ENCODE measurements around the gene MED9.
"Not testable (repeated sequence)": the region's sequence is repeated elsewhere in the genome, so short reads cannot be mapped to it uniquely, and the experiment has no call there.

Gene MED9

DNA sequence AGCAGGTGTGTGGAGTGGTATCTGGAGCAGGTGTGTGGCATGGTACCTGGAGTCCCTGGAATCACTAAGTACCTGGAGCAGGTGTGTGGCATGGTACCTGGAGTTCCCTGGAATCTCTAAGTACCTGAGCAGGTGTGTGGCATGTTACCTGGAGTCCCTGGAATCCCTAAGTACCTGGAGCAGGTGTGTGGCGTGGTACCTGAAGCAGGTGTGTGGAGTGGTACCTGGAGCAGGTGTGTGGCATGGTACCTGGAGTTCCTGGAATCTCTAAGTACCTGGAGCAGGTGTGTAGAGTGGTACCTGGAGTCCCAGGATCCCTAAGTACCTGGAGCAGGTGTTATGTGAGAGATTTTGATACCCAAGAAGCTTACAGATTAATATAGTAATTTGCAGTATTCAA lies 22.1 kb upstream of the MED9 start:
- FAIRE-seq; DNase-seq (ENCODE audit: insufficient read length, low spot score): not testable (repeated sequence)

DNA sequence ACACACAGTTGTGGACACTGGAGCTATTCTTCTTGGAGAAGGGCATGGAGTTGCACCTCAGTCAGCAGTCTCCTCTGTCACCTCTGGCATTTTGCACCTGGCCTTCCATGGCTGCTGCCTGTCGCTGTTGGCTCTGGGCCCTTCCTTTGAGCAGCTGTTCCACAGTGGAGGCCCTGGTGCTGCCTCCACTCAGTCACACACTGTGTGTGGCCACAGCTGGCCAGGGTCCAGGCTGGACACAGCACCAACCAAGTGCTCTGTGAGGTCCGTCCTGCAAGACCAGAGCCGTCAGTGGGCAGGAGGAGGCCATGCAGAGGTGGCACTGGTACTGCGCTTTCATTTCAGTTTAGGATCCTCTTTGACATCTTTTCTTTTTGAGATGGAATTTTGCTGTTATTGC lies 21.6 kb upstream of the MED9 start:
- DNase-seq (ENCODE audit: insufficient read length, low spot score) (no peak), FAIRE-seq (no peak)

DNA sequence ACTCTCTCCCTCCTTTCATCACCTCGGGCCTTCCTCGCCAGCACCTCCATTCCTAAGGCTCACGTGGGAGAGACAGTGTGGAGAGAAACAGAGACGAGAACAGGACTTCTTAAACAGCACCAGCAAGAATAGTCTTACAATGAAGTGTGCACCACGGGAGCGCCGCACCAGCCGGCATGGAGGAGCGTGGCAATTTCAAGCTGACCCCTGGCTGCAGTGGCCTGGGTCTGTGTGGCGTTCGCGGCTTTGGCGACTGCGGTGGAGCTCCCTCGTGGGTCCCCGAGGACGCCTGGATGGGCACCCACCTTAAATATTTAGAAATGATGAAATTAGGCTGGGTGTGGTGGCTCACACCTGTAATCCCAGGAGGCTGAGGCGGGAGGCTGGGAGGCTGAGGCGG lies 20.5 kb upstream of the MED9 start:
- FAIRE-seq (no peak), DNase-seq (ENCODE audit: insufficient read length, low spot score) (no peak)

DNA sequence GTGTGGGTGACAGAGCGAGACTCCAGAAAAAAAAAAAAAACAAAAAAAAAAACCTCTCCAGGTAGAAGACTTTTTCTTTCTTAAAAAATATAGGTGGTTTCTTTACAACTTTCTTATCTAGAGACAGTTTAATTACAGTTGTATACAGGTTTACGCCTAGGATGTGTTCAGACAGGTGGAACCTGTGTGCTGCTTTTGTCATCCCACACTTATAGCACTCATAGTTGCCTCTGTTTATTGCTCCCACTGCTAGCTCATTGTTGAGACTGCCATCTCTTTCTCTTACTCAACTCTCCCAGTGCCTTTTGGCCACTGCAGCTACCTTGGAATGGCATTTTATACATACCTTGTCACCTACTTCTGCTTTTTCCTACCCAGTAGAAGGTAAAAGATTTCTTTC lies 19.1 kb upstream of the MED9 start:
- FAIRE-seq (no peak), DNase-seq (ENCODE audit: insufficient read length, low spot score) (no peak)

DNA sequence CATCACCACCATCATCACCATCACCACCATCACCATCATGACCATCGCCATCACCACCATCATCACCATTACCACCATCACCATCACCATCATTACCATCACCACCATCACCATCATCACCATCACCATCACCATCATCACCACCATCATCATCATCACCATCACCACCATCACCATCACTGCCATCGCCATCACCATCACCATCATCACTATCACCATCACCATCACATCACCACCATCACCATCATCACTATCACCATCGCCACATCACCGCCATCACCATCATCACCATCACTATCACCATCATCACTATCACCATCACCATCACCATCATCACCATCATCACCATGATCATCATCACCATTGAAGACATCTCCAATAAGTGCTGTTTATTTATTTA lies 16.8 kb upstream of the MED9 start:
- DNase-seq (ENCODE audit: insufficient read length, low spot score) (no peak), FAIRE-seq (no peak)

DNA sequence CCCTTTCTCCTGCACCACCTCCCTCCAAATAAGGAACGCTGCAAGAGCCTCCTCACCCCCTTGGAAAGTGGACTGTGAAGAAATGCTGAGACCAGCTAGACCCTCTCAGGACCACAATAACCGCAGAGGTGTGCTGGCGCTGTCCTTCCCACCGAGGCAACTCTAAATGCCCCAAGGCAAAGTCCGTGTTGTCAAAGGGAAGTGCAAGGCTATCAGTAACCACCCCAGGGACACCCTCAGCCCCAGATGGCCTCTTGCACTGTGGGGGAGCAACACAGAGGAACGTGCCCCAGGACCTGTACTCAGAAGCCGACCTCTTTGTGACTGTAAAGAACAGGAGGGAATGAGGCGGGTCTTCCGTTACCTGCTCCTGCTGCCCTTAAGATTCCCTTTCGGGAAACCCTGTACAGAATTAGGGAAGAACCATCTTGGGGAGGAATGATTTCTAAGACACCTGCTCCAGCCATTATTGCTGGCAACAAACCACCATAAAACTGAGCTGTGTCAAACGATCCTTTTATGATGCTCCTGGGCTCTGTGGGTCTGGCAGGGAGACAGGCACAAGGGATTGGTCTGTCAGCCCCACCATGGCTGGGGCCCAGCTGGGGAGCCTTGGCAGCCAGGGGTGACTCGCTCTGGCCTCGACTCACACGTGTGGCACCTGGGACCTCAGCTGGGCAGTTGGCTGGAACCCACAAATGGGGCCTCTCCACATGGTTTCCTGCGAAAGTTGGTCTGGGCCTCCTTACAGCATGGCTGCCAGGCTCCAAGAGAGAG lies 14.6 kb upstream of the MED9 start:
- no peak for DNase-seq (ENCODE audit: insufficient read length, low spot score)
- no peak for FAIRE-seq

DNA sequence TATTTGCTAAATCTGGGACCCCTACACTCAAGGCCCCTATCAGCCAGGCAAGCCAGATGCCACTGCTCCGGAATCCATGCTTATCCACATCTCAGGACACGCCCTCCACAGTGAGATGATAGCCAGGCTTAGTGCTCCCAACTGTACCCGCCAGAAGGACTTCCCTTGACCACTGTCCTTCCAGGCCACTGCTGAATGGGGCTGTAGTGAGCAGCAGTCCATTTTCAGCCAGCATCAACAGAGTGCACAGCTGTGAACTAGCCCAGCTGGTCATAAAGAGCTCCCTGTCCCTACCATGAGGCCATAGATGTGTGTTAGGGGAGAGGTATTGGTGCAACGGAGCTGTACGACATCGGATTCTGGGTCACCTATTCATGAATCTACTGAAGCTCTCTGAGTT lies 13.0 kb upstream of the MED9 start:
- FAIRE-seq (no peak), DNase-seq (ENCODE audit: insufficient read length, low spot score) (no peak)

DNA sequence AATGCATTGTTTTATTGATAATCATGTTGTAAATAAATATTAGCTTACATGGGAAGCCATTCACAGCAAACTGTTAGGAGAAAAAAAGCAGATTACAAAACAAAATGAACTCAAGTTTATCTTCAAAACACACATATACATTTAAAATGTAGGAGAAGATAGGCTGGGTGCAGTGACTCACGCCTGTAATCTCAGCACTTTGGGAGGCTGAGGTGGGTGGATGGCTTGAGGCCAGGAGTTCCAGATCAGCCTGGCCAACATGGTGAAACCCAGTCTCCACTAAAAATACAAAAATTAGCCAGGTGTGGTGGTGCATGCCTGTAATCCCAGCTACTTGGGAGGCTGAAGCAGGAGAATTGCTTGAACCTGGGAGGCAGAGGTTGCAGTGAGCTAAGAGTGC lies 10.9 kb upstream of the MED9 start:
- DNase-seq (ENCODE audit: insufficient read length, low spot score); FAIRE-seq: not testable (repeated sequence)

DNA sequence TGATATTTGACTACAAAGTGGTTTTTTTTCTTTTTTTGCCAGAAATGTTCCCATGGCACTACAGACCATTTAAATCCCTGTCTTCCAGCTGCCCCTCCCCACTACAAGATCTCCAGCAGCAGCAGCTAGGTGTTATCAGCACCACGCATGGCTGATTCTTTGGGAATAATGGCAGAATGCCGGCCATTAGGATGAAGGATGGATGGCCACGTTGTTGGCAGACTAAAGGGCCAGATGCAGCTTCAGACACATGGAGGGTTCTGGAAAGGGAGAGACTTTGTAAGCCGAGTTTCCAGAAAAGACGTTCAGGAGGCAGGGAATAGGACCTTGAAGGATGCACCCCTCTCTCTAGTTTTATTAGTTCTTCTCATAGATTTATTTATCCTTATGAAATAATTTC lies 10.3 kb upstream of the MED9 start:
- FAIRE-seq (no peak), DNase-seq (ENCODE audit: insufficient read length, low spot score) (no peak)

DNA sequence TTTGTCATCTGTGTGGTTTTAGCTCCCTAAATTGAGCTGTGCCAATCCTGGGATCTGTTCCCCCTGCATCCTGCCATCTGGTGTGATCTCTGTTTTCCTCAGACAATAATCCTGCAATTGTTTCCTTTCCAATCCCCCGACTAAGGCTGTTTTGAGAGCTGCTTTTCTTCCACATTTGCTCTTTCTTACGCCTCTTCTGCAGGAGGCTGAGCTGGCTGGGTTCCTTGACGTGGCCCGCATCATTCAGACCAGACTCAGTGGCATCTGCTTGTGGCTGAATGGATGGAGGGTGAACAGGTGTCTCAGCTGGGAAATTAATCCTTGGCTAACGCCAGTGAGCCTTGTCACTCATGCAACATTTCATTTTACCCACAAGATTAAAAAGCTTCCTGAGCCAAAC lies 9.8 kb upstream of the MED9 start:
- FAIRE-seq: no peak

DNA sequence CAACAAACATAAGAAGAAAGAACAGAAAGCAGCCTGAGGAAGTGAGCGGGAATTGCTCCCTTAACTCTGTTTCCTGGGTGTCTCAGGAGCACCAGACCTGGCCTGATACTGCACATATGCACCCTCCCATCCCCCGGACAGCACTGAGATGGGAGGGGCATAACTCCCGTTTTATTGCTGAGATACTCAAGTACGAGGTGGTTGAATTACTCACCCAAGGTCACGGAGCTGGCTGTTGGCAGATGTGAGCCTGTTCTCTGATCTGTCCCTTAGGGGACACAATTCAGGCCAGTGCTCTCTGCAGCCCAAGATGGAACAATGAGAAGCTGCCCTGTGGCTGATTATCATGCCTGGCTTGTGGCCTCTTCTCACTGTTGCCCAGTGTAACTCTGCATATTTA lies 9.1 kb upstream of the MED9 start:
- FAIRE-seq: no peak
- DNase-seq (ENCODE audit: insufficient read length, low spot score): no peak

More for the DNA sequence above, 9.8 kb upstream of the MED9 start:
- no peak for DNase-seq (ENCODE audit: insufficient read length, low spot score)

DNA sequence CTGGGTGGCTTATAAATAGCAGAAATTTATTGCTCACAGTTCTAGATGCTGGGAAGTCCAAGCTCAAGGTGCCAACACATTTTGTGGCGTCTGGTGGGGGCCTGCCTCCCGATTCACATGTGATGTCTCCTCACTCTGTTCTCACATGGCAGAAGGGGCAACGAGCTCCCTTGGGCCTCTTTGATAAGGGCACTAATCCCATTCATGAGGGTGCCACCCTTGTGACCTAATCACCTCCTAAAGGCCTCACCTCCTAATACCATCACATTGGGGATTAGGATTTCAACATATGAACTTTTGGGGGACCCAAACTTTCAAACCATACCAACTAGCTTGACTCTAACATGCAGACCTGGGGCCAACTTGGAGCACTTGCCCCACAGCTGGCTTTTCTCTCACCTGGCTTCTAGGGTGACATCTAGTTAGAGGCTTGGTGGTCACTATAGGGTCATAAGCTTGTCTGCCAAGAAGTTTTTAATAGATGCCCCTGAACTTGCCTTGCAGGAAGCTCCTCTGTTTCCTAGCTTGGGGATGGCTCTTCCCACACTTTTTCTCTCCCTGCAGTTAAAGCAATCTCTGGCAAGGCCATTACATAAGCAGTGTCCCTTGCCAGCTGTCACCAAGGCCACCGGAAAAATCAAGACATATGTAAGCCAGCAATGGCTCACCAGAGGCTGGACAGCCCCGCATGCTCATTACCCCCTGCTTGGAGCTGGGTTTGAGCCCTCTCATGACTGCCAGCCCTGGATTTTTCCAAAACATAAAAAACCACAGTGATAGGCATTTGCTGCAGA lies 8.4 kb upstream of the MED9 start:
- DNase-seq (ENCODE audit: insufficient read length, low spot score): no peak
- FAIRE-seq: no peak

DNA sequence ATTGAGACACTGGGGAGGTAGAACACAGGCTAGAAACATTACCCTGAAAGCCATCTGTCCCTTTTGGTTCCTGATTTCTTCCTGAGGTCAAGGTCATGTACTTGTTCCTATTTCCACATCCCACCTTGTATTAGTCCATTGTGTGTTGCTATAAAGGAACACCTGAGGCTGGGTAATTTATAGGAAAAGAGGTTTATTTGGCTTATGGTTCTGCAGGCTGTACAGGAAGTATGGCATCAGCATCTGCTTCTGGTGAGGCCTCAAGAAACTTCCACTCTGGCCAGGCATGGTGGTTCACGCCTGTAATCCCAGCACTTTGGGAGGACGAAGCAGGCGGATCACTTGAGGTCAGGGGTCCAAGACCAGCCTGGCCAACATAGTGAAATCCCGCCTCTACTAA lies 7.4 kb upstream of the MED9 start:
- DNase-seq (ENCODE audit: insufficient read length, low spot score) (no peak), FAIRE-seq (no peak)

DNA sequence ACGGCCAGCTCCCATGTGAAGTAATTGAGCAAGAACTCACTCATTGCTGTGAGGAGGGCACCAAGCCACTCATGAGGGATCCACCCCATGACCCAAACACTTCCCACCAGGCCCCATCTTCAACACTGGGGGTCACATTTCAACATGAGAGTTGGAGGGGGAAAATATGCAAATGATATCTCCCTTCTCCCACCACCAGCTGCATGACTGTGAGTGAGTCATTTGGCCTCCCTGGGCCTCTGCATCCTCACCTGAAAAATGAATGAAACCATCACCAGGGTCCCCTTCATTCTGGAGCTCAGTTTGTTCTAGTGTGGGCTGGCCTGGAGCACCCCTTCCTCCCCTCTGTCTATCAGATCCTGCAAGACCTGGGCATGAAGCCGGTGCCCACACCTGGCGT lies 6.8 kb upstream of the MED9 start:
- no peak for FAIRE-seq
- DNase-seq (ENCODE audit: insufficient read length, low spot score): no peak

DNA sequence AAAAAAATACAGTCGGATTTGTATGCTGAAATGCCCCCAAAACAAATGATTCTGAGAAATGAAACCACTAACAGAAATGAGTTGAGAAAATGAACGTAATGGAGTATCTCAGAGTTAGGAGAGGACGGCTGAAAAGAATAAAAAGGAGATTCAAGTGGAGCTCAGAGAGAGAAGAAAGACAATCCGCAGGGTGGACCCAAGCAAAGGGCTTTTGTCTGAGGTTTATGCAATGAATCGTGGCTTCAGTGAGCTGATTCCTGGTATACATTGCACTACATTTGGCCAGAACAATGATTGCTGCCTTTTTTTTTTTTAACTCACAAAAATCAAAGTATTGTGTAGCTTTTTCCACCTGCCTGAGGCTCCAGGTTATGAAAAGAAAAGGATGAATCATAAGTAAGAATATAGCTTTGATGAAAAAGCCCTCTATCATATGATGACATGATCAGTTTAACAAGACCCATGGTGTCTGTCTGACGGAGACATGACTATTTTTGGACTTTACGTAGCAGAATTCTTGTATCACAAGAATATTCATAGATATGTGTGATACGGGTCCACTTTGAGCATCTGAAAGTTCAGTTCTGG lies 4.4 kb upstream of the MED9 start:
- no peak for FAIRE-seq
- DNase-seq (ENCODE audit: insufficient read length, low spot score): no peak

DNA sequence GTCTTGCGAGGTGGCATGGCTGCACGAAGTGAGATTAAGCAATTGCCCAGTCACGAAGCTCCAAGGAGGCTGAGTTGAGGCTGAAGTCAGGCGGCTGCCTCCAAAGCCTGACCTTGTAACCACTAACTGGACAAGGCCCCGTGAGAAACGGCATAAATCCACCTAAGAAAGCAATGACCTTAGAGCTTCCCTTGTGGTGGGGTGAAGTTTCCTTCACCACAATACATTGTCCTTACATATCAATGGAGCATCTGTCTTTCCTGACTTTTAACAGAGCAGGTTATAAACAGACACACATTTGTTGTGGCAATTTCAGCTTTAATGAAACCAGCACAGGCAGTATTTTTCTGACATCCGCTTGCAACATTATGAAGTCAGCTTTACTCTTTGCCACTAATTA lies 2.5 kb upstream of the MED9 start:
- FAIRE-seq: no peak
- DNase-seq (ENCODE audit: insufficient read length, low spot score): no peak

DNA sequence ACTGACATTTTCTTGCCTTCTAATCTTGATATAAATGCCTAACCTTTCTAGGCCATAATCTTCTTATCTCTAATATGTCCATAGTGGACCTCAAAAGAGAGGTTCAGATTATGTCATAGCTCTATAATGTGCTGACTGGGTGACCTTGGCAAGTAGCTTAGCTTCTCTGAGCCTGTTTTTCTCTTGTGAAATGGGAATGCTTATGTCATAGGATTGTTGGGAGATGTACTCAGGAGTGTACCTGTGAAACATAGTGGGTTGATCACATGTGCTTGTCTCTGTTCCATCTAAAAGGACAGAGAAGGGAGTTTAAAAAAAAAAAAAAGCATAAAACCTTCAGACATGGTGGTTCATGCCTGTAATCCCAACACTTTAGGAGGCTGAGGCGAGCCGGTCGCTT lies 2.4 kb downstream of the MED9 start:
- no peak for FAIRE-seq
- no peak for DNase-seq (ENCODE audit: insufficient read length, low spot score)

DNA sequence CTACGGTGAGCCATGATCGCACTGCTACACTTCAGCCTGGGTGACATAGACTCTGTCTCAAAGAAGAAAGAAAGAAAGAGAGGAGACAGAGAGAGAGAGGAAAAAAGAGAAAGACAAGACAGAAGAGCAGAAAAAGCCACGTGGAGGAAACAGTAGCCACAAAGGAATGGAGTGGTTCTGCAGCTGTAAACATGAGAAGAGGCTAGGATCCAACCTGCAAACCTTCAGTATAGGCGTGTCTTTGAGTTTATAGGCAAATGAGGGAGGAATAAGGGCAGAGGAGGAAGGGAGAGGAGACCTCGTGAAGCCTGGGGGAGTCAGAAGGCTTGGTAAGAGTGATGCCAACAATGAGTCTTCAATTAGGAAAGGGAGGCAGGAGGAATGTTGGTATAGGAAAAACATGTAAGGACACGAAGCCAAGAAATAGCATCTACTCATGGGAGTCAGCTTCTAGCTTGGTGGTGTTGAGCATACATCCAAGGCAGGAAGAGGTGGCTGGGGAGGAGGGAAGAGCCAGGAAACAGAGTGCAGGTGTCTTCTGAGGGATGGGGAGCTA lies 3.9 kb downstream of the MED9 start:
- DNase-seq (ENCODE audit: insufficient read length, low spot score): no peak
- no peak for FAIRE-seq

DNA sequence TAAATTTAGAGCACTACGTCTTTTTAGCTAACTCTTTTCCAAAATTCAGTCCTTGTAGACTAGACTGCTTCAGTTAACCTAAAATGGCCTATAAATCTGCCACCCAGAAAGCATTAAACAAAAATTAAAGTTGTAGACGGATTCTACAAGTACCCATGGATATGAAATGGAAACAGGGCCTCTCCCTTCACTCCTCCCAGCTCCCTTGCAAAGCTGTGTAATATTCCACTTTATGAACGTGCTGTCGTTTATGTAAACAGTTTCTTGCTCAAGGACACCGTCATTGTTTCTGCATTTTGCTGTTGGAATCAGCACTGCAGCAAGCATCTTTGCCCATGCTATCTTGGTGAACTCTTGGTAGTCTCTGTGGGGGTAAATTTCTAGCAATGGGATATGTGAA lies 5.1 kb downstream of the MED9 start:
- no peak for DNase-seq (ENCODE audit: insufficient read length, low spot score)
- FAIRE-seq: no peak

DNA sequence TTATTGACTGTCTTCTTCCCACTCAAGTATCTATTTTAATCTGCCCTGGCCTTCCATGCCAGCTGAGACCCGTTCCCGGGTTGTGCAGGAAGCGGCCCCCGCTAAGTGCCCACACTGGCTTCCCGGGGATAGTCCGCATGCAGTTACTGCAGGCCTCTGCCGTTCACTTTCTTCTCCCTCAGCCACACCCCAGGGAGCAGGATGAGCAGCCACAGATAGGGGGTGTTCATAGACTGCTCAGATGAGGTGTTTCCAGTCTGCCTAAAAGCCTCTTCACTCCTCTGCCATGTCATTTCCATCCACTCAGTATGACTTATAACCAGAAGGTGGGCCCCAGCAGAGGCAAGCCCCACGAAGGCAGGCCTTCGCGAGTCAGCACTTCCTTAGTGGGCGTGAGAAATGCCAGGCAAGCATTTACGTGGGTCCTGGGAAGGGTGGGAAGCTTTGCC lies 7.7 kb downstream of the MED9 start:
- DNase-seq (ENCODE audit: insufficient read length, low spot score): no peak
- FAIRE-seq: no peak

DNA sequence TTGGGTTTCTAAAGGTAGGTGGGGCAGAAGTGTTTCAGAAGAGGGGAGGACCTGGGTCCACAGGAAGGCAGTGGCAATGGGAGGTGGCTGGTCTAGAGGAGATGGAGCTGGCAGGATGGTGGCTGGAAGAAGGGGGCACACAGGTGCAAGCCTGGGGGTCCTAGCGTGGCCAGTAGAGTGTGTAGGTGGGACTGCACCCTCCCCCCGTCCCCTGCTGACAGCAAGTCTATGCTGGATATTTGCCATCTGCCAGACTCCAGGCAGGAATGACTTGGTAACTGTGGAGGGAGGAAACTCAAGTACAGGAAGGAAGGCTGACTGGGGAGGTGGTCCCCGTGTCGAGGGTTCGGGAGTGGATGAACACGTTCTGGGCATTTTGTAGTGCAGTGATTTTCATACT lies 8.6 kb downstream of the MED9 start:
- no peak for DNase-seq (ENCODE audit: insufficient read length, low spot score)
- FAIRE-seq: no peak

DNA sequence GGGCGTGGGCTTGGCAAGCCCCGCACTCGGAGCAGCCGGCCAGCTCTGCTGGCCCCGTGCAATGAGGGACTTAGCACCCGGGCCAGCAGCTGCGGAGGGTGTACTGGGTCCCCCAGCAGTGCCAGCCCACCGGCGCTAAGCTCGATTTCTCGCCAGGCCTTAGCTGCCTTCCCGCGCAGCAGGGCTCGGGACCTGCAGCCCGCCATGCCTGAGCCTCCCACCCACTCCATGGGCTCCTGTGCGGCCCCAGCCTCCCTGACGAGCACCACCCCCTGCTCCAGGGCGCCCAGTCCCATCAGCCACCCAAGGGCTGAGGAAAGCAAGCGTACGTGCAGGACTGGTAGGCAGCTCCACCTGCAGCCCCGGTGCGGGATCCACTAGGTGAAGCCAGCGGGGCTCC lies 9.6 kb downstream of the MED9 start:
- not testable (repeated sequence) for DNase-seq (ENCODE audit: insufficient read length, low spot score); FAIRE-seq
